Spleen (tissue), 11 donors: Measurements from ENCODE around the gene MMAB. TPM values are rescaled to one million over a fixed set of nuclear protein-coding genes. Genes with fewer than 3 reads are reported as not detected.

Experiments used
- DNase-seq: peaks from one replicate; pipeline ENCODE4 v3.0.0-alpha.2; 2020
- H3K27ac ChIP-seq, 8 donors: fragments of 200-600 bp; sonication (generic) in 7 of 8; 1 replicate in 4 of 8; 2 replicates in 4 of 8; pipeline versions ENCODE4 v1.5.0 to v1.8.0; 2016 to 2021; ENCODE audit warnings: inconsistent platforms in 4 of 8, mild to moderate bottlenecking in 4 of 8, moderate library complexity in 1 of 8
- H3K27me3 ChIP-seq, 7 donors: fragments of 200-600 bp; sonication (generic) in 6 of 7; replicated peaks in 1 of 7; 1 replicate in 4 of 7; 2 replicates in 3 of 7; pipeline versions ENCODE4 v1.5.0 to v1.8.0; 2016 to 2021; ENCODE audit warnings: inconsistent platforms in 3 of 7, mild to moderate bottlenecking in 1 of 7
- H3K36me3 ChIP-seq, 6 donors: fragments of 200-600 bp; sonication (generic) in 5 of 6; 1 replicate in 4 of 6; 2 replicates in 2 of 6; pipeline versions ENCODE4 v1.5.0 to v1.8.0; 2016 to 2021; ENCODE audit warnings: inconsistent platforms in 2 of 6
- H3K4me1 ChIP-seq, 6 donors: fragments of 200-600 bp; sonication (generic) in 5 of 6; 1 replicate in 3 of 6; 2 replicates in 3 of 6; pipeline versions ENCODE4 v1.5.0 to v1.8.0; 2016 to 2021; ENCODE audit warnings: inconsistent platforms in 3 of 6
- H3K4me3 ChIP-seq, 8 donors: fragments of 200-600 bp; sonication (generic) in 7 of 8; 1 replicate in 4 of 8; 2 replicates in 4 of 8; pipeline versions ENCODE4 v1.5.0 to v1.8.0; 2016 to 2021; ENCODE audit warnings: inconsistent platforms in 4 of 8, mild to moderate bottlenecking in 4 of 8, moderate library complexity in 2 of 8
- H3K9me3 ChIP-seq, 8 donors: fragments of 200-600 bp; sonication (generic) in 7 of 8; 1 replicate in 4 of 8; 2 replicates in 4 of 8; pipeline versions ENCODE4 v1.5.0 to v1.8.0; 2016 to 2021; ENCODE audit warnings: inconsistent platforms in 4 of 8
- POLR2A ChIP-seq, 3 donors: fragments of 450-650 bp; IDR thresholded peaks; one replicate each; pipeline ENCODE4 v1.5.1; 2017; ENCODE audit warnings: antibody characterized with exemption in 3 of 3, mild to moderate bottlenecking in 1 of 3
- POLR2AphosphoS5 ChIP-seq, 3 donors: sonication (generic); formaldehyde crosslinking; IDR thresholded peaks; one replicate each; pipeline ENCODE4 v1.5.1; 2017; ENCODE audit warnings: antibody characterized with exemption in 3 of 3
- WGBS, 5 donors: extraction: QIAGEN DNeasy Blood & Tissue Kit in 3 of 5; methylation state at CpG; one replicate each; pipeline versions ENCODE4 v1.1.5 to v1.1.7; 2013 to 2018; 5-methylcytosine and 5-hydroxymethylcytosine counted together
- intact Hi-C: fragments of 100-400 bp; cut with DNase I; formaldehyde crosslinking; loops from one replicate; pipeline ENCODE4 v1.15.0; 2023; ENCODE audit warnings: low total_unique reads
- polyA plus RNA-seq, 3 donors: library from polyadenylated mRNA; stranded (reverse); fragments of 200-250 nt; gene quantifications; one replicate each; pipeline ENCODE4 v1.2.1, GENCODE V29; 2013
- total RNA-seq, 7 donors: library from RNA; depleted of rRNA in 3 of 7; stranded (reverse); fragments of >200 nt in 3 of 7; fragmentation: NEBNext Ultra II Directional in 4 of 7; extraction: Animal tissue kit (Norgen Biotek cat#: 25700) in 4 of 7; gene quantifications; one replicate each; pipeline versions ENCODE4 v1.1.0 to v1.2.1, GENCODE V29; 2016 to 2021
- TF ChIP-seq, protein P1 (sequence below), 11 experiments: fragments of 200-600 bp in 7 of 11; fragments of 450-650 bp in 4 of 11; sonication (generic) in 4 of 11; IDR thresholded peaks in 8 of 11; conservative IDR thresholded peaks in 3 of 11; 1 replicate in 7 of 11; 2 replicates in 4 of 11; pipeline versions ENCODE4 v1.4.0 to v1.8.0; 2016 to 2021; ENCODE audit warnings: antibody characterized with exemption in 11 of 11, inconsistent platforms in 4 of 11, mild to moderate bottlenecking in 1 of 11
- donor health status: healthy with polysubstance abuse.
- donor health status: DM: no; HTN: no; CAD: no; lungs with moderate emphysema.
- donor health status: DM: no; HTN: no; CAD: no.
- donor health status: Bipolar disorder and iron deficiency.
- donor health status: healthy.
- donor health status: DM: no; HTN: no; CAD: no.
- donor health status: DM: yes; HTN: yes; CAD: no.

Gene MMAB
- total and polyA plus RNA-seq, 10 donors: 14.5 to 41.7 (median 20.3) TPM

DNA sequence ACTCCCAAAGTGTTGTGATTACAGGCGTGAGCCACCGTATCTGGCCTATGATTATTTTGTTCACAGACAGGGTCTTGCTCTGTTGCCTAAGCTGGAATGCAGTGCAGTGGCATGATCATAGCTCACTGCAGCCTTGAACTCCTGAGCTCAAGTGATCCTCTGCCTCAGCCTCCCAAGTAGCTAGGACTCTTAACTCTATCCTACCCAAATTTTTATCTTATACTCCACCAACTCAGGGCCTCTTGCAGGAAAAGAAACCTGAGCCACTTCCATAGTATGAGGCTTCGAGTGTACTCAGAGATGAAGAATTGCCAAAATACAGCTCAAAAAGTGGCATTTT is 828 bp downstream of the MMAB start:
- no peak for DNase-seq
- H3K4me3 ChIP-seq: peak overlapping the region in 6 of 8 donors; percentile 61 to 87 (median 78)
- intact Hi-C loops: no loop called here
- no peaks in the 10 kb centered on the region for H3K9me3 ChIP-seq
- peaks cover 4 to 36% (median 20%) of the 10 kb centered on the region in 6 donors for H3K4me1 ChIP-seq
- H3K27me3 ChIP-seq: no peaks in the 10 kb centered on the region
- peaks cover 0 to 55% (median 33%) of the 10 kb centered on the region in 6 donors for H3K36me3 ChIP-seq
- peak overlapping the region in 5 of 8 donors; percentile 85 to 93 (median 85) for H3K27ac ChIP-seq
- WGBS, 5 donors: 81 to 90% (median 85%) methylated on average over 3 of the region's 3 CpGs
- TF ChIP-seq, protein P1, sequence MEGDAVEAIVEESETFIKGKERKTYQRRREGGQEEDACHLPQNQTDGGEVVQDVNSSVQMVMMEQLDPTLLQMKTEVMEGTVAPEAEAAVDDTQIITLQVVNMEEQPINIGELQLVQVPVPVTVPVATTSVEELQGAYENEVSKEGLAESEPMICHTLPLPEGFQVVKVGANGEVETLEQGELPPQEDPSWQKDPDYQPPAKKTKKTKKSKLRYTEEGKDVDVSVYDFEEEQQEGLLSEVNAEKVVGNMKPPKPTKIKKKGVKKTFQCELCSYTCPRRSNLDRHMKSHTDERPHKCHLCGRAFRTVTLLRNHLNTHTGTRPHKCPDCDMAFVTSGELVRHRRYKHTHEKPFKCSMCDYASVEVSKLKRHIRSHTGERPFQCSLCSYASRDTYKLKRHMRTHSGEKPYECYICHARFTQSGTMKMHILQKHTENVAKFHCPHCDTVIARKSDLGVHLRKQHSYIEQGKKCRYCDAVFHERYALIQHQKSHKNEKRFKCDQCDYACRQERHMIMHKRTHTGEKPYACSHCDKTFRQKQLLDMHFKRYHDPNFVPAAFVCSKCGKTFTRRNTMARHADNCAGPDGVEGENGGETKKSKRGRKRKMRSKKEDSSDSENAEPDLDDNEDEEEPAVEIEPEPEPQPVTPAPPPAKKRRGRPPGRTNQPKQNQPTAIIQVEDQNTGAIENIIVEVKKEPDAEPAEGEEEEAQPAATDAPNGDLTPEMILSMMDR (IDR thresholded peaks at IDR 0.05 in 8 of 11, conservative IDR thresholded peaks at IDR 0.05 in 3 of 11): no peak
- no peak for TF ChIP-seq POLR2A (IDR thresholded peaks at IDR 0.05)

DNA sequence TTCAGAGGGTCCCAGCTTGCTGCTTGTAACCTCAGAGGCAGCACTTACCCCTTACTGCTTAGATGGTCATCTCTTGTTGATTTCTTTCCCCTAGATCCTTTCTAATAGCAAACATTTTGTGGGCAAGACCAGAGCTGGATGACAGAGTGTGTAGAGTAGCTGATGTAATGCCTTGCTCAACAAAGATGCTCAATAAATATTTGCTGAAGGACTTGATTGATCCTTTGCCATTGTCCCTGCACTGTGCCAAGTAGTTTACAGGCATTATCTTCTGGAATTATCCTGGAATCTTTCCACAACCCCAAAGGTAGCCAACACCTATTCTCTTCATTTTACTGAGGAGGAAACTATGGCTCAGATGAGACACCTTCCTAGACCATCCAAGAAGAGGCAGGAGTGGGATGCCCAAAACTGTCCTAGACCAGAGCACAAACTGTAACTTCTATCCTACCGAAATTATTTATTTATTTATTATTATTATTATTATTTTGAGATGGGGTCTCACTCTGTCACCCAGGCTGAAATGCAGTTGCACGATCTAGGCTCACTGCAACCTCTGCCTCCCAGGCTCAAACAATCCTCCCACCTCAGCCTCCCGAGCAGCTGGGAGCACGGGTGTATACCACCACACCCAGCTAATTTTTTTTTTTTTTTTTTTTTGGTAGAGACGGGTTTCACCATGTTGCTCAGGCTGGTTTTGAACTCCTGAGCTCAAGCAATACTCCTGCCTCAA is 1.4 kb downstream of the MMAB start:
- no peak for DNase-seq
- Histone ChIP-seq H3K4me3 (peak overlapping the region in 1 of 8 donors; percentile 77), H3K27me3 (no peaks in the 10 kb centered on the region), H3K36me3 (peaks cover 0 to 55% (median 32%) of the 10 kb centered on the region in 6 donors), H3K27ac (no peak overlapping the region), H3K9me3 (no peaks in the 10 kb centered on the region), H3K4me1 (peaks cover 4 to 36% (median 20%) of the 10 kb centered on the region in 6 donors)
- intact Hi-C loops: no loop called here
- WGBS, 5 donors: 86 to 96% (median 90%) methylated on average over 5 of the region's 5 CpGs
- TF ChIP-seq POLR2A (IDR thresholded peaks at IDR 0.05) (no peak), POLR2AphosphoS5 (IDR thresholded peaks at IDR 0.05) (no peak)
- TF ChIP-seq, protein P1 (IDR thresholded peaks at IDR 0.05 in 8 of 11, conservative IDR thresholded peaks at IDR 0.05 in 3 of 11): no peak

DNA sequence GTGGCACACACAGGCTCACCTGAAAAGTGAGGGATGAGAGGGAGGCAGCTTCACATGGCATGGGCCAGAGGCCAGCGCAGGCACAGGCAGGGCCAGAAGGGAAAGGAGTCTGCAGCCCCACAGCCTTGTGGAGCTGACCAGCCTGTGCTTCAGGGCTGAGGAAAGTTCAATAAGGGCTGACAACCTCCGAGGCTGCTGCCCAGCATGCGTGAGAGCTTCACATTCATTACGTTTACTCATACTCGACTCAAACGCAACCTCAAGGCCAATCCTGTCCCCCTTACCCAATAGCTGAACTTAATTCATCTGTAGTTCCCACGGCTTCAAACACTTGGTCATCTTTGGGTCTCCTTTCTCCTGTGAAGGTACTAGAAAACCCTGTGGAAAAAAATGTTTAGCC is 4.8 kb downstream of the MMAB start:
- Histone ChIP-seq H3K4me1 (peaks cover 0 to 19% (median 8%) of the 10 kb centered on the region in 6 donors), H3K9me3 (no peaks in the 10 kb centered on the region), H3K27ac (no peak overlapping the region), H3K27me3 (no peaks in the 10 kb centered on the region), H3K36me3 (peaks cover 0 to 73% (median 47%) of the 10 kb centered on the region in 6 donors), H3K4me3 (no peak overlapping the region)
- intact Hi-C loops: no loop called here
- TF ChIP-seq POLR2A (IDR thresholded peaks at IDR 0.05) (no peak), POLR2AphosphoS5 (IDR thresholded peaks at IDR 0.05) (no peak)
- TF ChIP-seq, protein P1 (IDR thresholded peaks at IDR 0.05 in 8 of 11, conservative IDR thresholded peaks at IDR 0.05 in 3 of 11): no peak
- WGBS, 5 donors: 89 to 97% (median 90%) methylated on average over 7 of the region's 7 CpGs
- DNase-seq: no peak

- TF ChIP-seq, protein P1 (IDR thresholded peaks at IDR 0.05 in 8 of 11, conservative IDR thresholded peaks at IDR 0.05 in 3 of 11): no peak
- TF ChIP-seq POLR2A (IDR thresholded peaks at IDR 0.05) (no peak), POLR2AphosphoS5 (IDR thresholded peaks at IDR 0.05) (no peak)
- Histone ChIP-seq H3K27me3 (no peaks in the 10 kb centered on the region), H3K9me3 (peaks cover 0 to 1% (median 0%) of the 10 kb centered on the region in 8 donors), H3K4me3 (no peak overlapping the region), H3K4me1 (peaks cover 0 to 18% (median 7%) of the 10 kb centered on the region in 6 donors), H3K36me3 (peaks cover 0 to 78% (median 50%) of the 10 kb centered on the region in 6 donors), H3K27ac (no peak overlapping the region)
- WGBS, 5 donors: 83 to 95% (median 91%) methylated on average over 3 of the region's 3 CpGs
- no peak for DNase-seq
- intact Hi-C loops: no loop called here
These were observed 5.3 kb downstream of the MMAB start for GRCh38 chr12:109567967-109568366.
